Measurements from ENCODE around the gene NANS.
A peak's percentile ranks its signal among the peaks of the same experiment; 100 is the strongest.

The NANS gene

DNA sequence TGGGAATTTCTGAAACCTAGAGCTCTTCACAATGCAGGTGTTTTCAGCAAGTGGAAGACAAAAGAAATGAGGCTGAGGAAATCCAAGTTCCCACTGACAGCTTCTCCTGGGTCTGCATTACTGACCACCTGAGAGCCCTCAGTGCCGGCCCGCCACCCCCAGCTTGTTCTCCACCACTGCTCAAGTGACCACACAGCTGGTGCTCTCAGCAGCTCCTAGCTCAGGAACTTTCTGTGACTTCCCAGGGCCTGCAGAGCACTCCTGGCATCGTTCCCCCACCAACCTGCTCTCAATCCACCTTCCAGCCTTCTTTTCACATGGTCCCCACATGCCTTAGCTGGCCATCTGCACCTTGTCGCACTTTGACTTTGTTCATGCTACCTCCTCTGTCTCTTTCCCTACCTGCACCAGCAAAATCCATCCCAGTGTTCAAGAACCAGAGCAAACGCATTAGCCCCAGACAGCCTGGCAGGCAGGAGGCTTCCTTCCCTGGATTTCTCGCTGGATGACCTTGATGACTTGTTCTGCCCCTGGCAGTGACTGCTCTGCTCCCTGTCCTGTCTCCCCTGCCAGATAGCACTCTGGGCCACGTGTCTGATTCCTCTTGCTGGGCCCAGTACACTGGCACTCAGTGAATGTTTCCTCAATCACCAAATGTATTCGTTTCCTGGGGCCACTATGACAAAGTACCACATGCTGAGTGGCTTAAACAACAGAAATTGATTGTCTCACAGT is 35.1 kb upstream of the NANS start:
- FAIRE-seq, result peak; percentile 41
- TF ChIP-seq POLR2A (IDR thresholded peaks at IDR 0.05; ENCODE audit: low read depth, low read length), result no peak
- DNase-seq (ENCODE audit: insufficient read length, low spot score), result no peak

DNA sequence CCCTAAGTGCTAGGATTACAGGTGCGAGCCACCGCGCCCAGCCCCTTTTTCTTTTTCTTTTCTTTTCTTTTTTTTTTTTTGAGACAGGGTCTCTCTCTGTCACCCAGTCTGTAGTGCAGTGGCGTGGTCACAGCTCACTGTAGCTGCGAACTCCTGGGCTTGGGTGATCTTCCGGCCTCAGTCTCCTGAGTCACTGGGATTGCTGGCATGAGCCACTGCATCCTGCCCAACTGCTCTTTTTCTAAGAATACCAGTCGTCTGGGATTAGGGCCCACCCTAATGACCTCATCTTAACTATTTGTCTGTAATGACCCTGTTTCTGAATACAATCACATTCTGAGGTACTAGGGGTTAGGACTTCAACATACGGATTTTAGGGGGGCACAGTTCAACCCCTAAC is 34.1 kb upstream of the NANS start:
- DNase-seq (ENCODE audit: insufficient read length, low spot score), result no peak
- FAIRE-seq, result peak; percentile 6
- TF ChIP-seq POLR2A (IDR thresholded peaks at IDR 0.05; ENCODE audit: low read depth, low read length), result no peak

DNA sequence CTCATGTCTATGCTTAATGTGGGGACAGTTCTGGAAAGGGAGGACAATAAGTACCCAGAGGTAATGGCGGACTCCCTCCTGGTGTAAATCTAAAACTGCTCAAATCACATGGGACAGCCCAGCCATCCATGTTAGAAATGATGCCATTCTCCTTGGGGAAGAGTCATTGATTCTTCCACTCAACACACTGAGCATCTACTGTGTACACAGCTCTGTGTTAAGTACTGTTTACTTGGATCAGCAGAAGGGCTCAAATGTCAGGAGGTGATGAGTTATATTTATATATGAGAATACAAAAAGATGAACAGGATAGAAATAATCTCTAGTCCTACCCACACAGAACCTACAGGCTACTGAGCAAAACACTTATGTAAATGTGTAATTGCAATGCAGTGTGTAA is 31.8 kb upstream of the NANS start:
- FAIRE-seq, result no peak
- no peak for DNase-seq (ENCODE audit: insufficient read length, low spot score)
- TF ChIP-seq POLR2A (IDR thresholded peaks at IDR 0.05; ENCODE audit: low read depth, low read length), result no peak

DNA sequence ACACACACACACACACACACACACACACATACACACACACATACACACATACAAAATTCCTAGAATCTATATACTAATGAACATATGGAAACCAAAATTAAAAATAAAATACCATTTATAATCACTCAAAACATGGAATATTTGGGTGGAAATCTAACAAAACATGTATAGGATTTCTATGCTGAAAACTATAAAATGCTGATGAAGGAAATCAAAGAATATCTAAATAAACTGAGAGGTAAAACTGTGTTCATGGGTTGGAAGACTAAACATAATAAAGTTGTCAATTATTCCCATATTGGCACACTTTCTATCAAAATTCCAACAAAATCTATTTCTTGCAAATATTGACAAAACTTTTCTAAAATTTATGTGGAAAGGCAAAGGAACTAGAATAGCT is 25.4 kb upstream of the NANS start:
- no peak for FAIRE-seq
- no peak for DNase-seq (ENCODE audit: insufficient read length, low spot score)
- no peak for TF ChIP-seq POLR2A (IDR thresholded peaks at IDR 0.05; ENCODE audit: low read depth, low read length)

DNA sequence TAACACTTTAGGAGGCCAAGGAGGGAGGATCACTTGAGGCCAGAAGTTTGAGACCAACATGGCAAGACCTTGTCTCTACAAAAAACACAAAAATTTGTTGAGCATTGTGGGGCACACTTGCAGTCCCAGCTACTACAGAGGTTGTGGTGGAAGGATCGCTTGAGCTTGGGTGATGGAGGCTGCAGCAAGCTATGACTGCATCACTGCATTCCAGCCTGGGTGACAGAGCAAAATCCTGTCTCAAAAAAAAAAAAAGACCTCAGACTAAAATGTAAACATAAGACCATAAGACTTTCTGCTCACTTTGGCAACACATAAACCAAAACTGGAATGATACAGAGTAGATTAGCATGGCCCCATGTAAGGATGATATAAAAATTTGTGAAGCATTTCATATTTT is 24.6 kb upstream of the NANS start:
- DNase-seq (ENCODE audit: insufficient read length, low spot score) (no peak), FAIRE-seq (peak; percentile 83)
- TF ChIP-seq POLR2A (IDR thresholded peaks at IDR 0.05; ENCODE audit: low read depth, low read length), result no peak

DNA sequence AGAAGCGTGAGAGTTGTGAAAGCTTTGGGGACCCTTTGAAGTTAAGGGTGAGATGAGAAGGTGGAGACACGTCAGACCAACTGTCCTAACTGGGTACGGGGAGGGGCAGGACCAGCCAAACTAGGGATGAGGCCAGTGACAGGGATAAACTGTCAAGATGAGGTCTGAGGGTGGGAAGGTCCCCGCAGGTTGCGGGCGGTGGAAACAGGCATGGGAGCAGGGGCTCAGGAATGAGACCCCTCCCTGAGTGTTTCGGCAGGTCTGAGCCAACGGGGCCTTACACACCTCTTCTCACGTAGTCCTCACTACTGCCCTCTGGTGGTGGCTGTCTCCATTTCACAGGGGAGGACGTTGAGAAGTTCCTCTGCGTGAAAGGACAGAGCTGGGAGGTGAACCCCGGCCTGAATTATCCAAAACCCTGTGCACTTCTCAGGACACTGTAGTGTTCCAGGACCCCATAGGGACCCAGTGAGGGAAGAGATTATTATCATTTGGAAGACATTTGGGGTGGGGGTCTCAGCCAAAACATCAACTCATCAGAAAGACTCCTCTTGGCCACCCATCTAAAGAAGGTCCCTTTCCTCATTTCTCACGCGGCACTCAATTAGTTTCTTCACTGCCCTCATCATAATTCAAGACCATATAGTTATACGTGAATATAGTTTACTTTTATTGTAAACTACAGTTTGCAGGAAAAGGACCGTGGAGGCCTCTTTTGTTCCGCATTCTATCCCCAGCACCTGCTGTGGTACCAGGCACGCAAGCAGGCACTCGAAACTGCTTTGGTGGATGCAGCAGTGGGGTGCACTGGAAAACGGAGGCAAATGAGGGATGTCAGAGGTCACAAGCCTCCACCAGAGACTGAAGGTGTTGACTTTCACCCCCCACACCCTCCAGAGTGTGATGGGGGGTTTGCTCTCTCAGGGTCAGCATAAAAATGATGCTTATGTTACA is 21.7 kb upstream of the NANS start:
- TF ChIP-seq POLR2A (IDR thresholded peaks at IDR 0.05; ENCODE audit: low read depth, low read length), result no peak
- DNase-seq (ENCODE audit: insufficient read length, low spot score) (peak; percentile 79), FAIRE-seq (peak; percentile 92)

DNA sequence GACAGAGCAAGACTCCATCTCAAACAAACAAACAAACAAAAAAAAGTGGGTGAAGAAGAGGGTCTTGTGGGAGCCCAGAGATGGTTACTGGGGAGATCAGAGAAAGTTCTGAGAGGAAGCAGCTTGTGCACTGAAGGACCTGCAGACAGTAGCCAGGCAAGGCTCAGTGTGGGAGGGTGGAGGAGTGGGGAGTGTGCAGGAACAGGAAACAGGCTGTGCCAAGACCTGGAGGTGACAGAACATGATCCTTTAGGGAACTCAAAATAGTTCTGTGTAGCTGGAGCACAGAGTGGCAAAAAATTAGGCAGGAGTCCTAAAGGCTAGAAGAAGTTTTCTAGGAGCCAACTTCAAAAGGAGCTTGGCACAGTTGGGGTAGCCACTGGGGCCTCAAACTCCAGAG is 19.2 kb upstream of the NANS start:
- DNase-seq (ENCODE audit: insufficient read length, low spot score) (no peak), FAIRE-seq (peak; percentile 69)
- TF ChIP-seq POLR2A (IDR thresholded peaks at IDR 0.05; ENCODE audit: low read depth, low read length), result no peak

DNA sequence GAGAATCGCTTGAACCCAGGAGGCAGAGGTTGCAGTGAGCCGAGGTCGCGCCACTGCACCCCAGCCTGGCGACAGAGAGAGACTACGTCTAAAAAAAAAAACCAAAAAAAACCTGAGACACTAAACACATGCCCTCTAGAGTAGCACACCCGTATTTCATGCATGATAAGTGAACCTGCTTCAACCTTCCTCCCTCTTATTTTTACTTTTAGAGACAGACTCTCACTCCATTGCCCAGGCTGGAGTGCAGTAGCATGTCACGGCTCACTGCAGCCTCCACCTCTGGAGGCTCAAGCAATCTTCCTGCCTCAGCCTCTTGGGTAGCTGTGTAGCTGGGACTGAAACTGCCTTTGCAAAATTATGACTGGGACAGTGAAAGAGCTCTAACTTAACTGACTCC is 17.6 kb upstream of the NANS start:
- FAIRE-seq (no peak), DNase-seq (ENCODE audit: insufficient read length, low spot score) (no peak)
- no peak for TF ChIP-seq POLR2A (IDR thresholded peaks at IDR 0.05; ENCODE audit: low read depth, low read length)

DNA sequence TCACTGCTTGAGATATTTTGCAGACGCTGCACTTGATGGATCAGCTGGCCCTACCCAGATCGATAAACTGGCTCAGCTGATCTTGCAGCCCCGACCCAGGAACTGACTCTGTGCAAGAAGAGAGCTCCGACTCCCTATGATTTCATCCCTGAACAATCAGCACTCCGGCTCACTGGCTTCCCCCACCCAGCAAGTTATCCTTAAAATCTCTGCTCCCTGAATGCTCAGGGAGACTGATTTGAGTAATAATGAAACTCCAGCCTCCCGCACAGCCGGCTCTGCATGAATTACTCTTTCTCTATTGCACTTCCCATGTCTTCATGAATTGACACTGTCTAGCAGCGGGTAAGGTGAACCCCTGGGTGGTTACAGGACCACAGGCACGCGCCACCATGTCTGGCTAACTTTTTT is 16.9 kb upstream of the NANS start:
- FAIRE-seq (no peak), DNase-seq (ENCODE audit: insufficient read length, low spot score) (no peak)
- TF ChIP-seq POLR2A (IDR thresholded peaks at IDR 0.05; ENCODE audit: low read depth, low read length), result no peak

DNA sequence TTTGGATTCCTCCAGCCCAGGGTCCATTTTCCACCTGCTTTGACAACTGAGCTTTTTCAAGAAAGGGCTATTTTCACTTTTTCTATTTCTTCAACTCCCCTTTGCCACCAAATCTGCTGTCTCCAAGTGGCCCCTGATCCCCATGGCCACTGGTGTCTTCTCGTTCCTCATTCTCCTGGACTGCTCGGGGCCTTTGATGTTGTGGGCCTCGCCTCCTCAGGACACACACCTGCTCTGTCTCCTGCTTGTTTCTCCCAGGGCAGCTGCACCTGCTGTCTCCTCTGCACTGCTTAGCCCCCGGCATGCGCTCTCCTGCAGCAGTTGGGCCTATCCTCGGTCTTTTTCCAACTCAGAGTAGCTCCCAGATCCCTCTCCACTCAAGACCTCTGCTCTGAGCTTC is 16.3 kb upstream of the NANS start:
- DNase-seq (ENCODE audit: insufficient read length, low spot score) (no peak), FAIRE-seq (no peak)
- TF ChIP-seq POLR2A (IDR thresholded peaks at IDR 0.05; ENCODE audit: low read depth, low read length), result no peak

DNA sequence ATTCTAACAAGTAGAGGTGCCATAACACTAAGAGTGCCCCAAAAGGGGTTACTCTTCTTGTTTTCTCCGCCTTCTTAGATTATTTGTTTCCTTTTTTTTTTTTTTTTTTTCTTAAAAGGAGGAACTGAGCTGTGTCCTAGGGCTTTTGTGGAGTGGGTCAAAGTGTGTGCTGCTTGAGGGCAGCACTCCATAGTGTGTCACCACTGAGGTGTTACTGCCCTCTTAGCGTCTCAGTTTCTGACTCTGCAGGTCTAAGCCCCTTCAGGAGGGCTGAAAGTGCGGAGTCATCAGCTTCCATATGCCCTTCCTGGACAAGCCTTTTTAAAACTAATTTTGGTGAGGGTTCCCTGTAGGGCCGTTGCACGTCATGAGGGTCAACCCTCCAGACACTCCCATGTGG is 12.6 kb upstream of the NANS start:
- FAIRE-seq, result no peak
- no peak for TF ChIP-seq POLR2A (IDR thresholded peaks at IDR 0.05; ENCODE audit: low read depth, low read length)
- no peak for DNase-seq (ENCODE audit: insufficient read length, low spot score)

DNA sequence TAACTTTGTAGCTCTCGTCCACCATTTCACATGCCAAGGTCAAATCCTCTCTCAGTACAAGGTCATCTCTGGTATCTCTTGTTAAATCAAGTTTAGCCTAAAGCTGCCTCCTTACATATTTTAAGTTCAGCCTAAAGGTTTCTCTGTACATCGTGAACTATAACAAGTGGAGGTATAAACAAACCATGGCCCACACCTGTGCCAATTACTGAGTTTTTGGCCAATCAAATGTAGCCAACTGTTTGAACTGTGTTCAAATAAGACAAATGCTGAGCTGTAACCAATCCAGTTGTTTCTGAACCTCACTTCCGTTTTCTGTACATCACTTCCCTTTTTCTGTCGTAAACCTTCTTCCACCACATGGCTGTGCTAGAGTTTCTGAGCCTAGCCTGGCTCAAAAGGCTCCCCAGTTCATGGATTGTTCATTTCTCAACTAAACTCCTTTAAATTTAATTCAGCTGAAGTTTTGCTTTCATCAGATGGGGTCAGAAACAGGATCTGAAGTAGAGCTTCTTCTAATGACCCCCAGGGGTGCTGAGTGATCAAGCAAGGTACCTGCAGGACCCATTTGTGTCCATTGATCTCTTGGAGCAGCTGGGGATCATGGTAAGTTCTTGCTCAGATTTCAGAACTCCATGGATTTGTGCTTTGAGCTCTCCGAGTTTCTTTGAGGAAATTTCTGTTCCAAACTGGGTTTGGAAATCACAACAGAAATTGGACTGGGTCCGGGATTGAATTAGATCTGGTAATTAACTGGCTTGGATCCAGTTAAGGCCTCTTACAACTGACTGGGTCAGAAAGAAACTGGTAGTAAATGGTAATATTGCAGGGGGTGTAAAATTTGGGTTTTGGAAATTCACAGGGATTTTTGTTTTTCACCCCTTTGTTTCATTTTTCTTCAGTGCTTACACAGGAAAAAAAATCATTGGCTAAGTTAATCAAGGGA is 11.0 kb upstream of the NANS start:
- DNase-seq (ENCODE audit: insufficient read length, low spot score) (no peak), FAIRE-seq (peak; percentile 70)
- no peak for TF ChIP-seq POLR2A (IDR thresholded peaks at IDR 0.05; ENCODE audit: low read depth, low read length)

DNA sequence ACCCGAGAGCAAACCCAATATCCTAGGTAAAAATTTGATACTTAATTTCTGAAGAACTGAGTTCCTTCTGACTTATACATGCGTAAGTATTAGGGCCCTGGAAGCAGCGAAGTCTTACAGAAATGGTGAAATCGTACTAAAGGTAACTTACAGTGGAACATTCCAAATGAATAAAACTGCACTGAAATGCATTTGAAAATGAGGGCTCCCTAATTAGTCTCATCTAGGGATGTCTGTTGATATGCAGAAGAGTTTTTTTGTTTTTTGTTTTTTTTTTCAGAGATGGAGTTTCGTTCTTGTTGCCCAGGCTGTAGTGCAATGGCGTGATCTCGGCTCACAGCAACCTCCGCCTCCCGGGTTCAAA is 10.4 kb upstream of the NANS start:
- DNase-seq (ENCODE audit: insufficient read length, low spot score) (no peak), FAIRE-seq (no peak)
- TF ChIP-seq POLR2A (IDR thresholded peaks at IDR 0.05; ENCODE audit: low read depth, low read length), result no peak

DNA sequence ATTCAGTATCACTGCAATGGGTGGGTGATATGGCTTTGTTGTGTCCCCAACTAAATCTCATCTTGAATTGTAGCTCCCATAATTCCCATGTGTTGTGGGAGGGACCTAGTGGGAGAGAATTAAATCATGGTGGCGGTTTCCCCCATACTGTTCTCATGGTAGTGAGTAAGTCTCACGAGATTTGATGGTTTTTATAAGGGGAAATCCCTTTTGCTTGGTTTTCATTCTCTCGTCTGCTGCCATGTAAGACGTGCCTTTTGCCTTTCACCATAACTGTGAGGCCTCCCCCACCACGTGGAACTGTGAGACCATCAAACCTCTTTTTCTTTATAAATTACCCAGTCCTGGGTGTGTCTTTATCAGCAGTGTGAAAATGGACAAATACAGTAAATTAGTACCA is 9.5 kb upstream of the NANS start:
- TF ChIP-seq POLR2A (IDR thresholded peaks at IDR 0.05; ENCODE audit: low read depth, low read length), result no peak
- DNase-seq (ENCODE audit: insufficient read length, low spot score), result no peak
- peak; percentile 20 for FAIRE-seq
